Sigmoid colon (tissue), 7 donors: ENCODE data around the gene VPS29. TPM values are rescaled to one million over a fixed set of nuclear protein-coding genes. Genes with fewer than 3 reads are reported as not detected.

Experiments
- DNase-seq: peaks from one replicate; pipeline ENCODE4 v3.0.0-alpha.2; 2019
- H3K27ac ChIP-seq, 4 donors: fragments of 200-600 bp; sonication (generic); one replicate each; pipeline ENCODE4 v1.5.1; 2016 to 2019; ENCODE audit warnings: mild to moderate bottlenecking in 1 of 4
- H3K27me3 ChIP-seq, 3 donors: fragments of 200-600 bp; sonication (generic); one replicate each; pipeline ENCODE4 v1.5.1; 2019; ENCODE audit warnings: mild to moderate bottlenecking in 1 of 3
- H3K36me3 ChIP-seq, 4 donors: fragments of 200-600 bp; sonication (generic); one replicate each; pipeline ENCODE4 v1.5.1; 2016 to 2019
- H3K4me1 ChIP-seq, 4 donors: fragments of 200-600 bp; sonication (generic); one replicate each; pipeline ENCODE4 v1.5.1; 2017 to 2019
- H3K4me3 ChIP-seq, 4 donors: fragments of 200-600 bp; sonication (generic); one replicate each; pipeline ENCODE4 v1.5.1; 2017 to 2019; ENCODE audit warnings: mild to moderate bottlenecking in 2 of 4, moderate library complexity in 1 of 4
- H3K9me3 ChIP-seq, 4 donors: fragments of 200-600 bp in 3 of 4; sonication (generic) in 3 of 4; one replicate each; pipeline versions ENCODE4 v1.5.1 to v1.6.1; 2013 to 2019
- EP300 ChIP-seq, 4 donors: sonication (generic); formaldehyde crosslinking; IDR thresholded peaks; one replicate each; pipeline ENCODE4 v1.6.1; 2017; ENCODE audit warnings: antibody characterized with exemption in 4 of 4
- POLR2A ChIP-seq, 2 donors: fragments of 450-650 bp; IDR thresholded peaks; one replicate each; pipeline ENCODE4 v1.6.1; 2016; ENCODE audit warnings: antibody characterized with exemption in 2 of 2, mild to moderate bottlenecking in 2 of 2, moderate library complexity in 2 of 2
- POLR2AphosphoS5 ChIP-seq, 4 donors: sonication (generic); formaldehyde crosslinking; IDR thresholded peaks; one replicate each; pipeline ENCODE4 v1.6.1; 2017; ENCODE audit warnings: antibody characterized with exemption in 4 of 4
- WGBS, 2 donors: extraction: QIAGEN DNeasy Blood & Tissue Kit; methylation state at CpG; one replicate each; pipeline ENCODE4 v1.1.7; 2013; 5-methylcytosine and 5-hydroxymethylcytosine counted together
- intact Hi-C: fragments of 100-400 bp; cut with DNase I; formaldehyde crosslinking; loops from one replicate; pipeline ENCODE4 v1.15.1; 2023
- polyA plus RNA-seq, 3 donors: library from polyadenylated mRNA; stranded (reverse); fragments of 200-250 nt; gene quantifications; one replicate each; pipeline ENCODE4 v1.2.3, GENCODE V29; 2013
- total RNA-seq, 4 donors: library from RNA; depleted of rRNA; stranded (reverse); fragments of >200 nt; gene quantifications; one replicate each; pipeline ENCODE4 v1.1.0, GENCODE V29; 2016
- TF ChIP-seq, protein P1 (sequence below), 4 experiments: fragments of 450-650 bp in 3 of 4; fragments of 200-600 bp in 1 of 4; IDR thresholded peaks; one replicate each; pipeline ENCODE4 v1.5.1; 2016 to 2019; ENCODE audit warnings: antibody characterized with exemption in 4 of 4, mild to moderate bottlenecking in 3 of 4, moderate library complexity in 2 of 4
- donor health status: healthy with polysubstance abuse.
- donor health status: Bipolar disorder and iron deficiency.
- donor health status: healthy.

The VPS29 gene
- total and polyA plus RNA-seq, 7 donors: 120 to 281 (median 189) TPM

DNA sequence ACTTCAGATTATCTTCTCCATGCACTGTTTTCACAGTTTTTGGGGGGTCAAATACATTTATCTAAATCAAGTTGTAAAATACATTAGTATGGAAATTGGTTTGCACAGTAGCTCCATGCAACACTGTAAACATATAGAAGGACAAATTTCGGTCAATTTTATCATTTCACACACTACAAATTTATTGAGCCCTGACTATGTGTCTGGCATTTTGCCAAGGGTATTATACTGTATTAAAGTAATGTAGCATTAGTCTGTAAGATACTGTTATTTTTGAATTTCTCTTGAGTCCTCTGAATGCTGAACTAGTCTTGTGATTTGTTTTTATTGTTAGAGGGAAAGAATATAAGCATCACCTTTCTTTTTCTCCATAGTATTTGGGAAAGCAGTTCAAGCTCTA, 1.5 kb upstream of the VPS29 start:
- Histone ChIP-seq H3K27me3 (no peaks in the 10 kb centered on the region), H3K27ac (no peak overlapping the region), H3K4me3 (no peak overlapping the region), H3K9me3 (no peaks in the 10 kb centered on the region), H3K4me1 (peaks cover 0 to 35% (median 22%) of the 10 kb centered on the region in 4 donors), H3K36me3 (no peaks in the 10 kb centered on the region)
- DNase-seq: no peak
- 76 to 91% methylated on average over 1 of the region's 1 CpG for WGBS, 2 donors
- intact Hi-C loops: loop anchor here (5.0 to 10.0 kb wide), 3 partner anchors 51 to 381 kb away; partner anchors contain the start of genes ARPC3 and PPTC7
- TF ChIP-seq POLR2AphosphoS5 (IDR thresholded peaks at IDR 0.05) (no peak), POLR2A (IDR thresholded peaks at IDR 0.05) (no peak), EP300 (IDR thresholded peaks at IDR 0.05) (no peak)
- TF ChIP-seq, protein P1, sequence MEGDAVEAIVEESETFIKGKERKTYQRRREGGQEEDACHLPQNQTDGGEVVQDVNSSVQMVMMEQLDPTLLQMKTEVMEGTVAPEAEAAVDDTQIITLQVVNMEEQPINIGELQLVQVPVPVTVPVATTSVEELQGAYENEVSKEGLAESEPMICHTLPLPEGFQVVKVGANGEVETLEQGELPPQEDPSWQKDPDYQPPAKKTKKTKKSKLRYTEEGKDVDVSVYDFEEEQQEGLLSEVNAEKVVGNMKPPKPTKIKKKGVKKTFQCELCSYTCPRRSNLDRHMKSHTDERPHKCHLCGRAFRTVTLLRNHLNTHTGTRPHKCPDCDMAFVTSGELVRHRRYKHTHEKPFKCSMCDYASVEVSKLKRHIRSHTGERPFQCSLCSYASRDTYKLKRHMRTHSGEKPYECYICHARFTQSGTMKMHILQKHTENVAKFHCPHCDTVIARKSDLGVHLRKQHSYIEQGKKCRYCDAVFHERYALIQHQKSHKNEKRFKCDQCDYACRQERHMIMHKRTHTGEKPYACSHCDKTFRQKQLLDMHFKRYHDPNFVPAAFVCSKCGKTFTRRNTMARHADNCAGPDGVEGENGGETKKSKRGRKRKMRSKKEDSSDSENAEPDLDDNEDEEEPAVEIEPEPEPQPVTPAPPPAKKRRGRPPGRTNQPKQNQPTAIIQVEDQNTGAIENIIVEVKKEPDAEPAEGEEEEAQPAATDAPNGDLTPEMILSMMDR (IDR thresholded peaks at IDR 0.05): no peak

DNA sequence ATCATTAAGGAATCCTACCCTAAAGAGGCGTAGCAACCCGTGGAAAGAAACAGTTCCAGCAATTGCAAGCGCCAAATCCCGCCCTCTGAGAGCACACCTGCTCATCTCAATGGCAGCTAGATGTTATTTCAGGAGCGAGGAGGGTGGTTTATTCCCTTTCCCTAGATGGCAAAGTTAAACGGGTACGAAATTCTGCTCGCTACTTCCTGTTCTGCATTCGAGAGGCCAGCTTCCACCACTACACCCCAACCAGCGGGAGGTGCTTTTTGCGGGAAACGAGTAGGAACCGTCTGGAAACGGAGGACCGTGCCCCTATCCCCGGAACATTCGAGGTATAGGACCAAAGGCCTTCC, 536 bp downstream of the VPS29 start:
- peaks cover 0 to 43% (median 27%) of the 10 kb centered on the region in 4 donors for H3K4me1 ChIP-seq
- WGBS, 2 donors: 0% methylated on average over 17 of the region's 17 CpGs
- H3K27me3 ChIP-seq: no peaks in the 10 kb centered on the region
- peak overlapping the region; percentile 88 to 99 (median 98) for H3K4me3 ChIP-seq
- TF ChIP-seq, protein P1 (IDR thresholded peaks at IDR 0.05): no peak
- no peak for TF ChIP-seq POLR2A (IDR thresholded peaks at IDR 0.05)
- TF ChIP-seq POLR2AphosphoS5 (IDR thresholded peaks at IDR 0.05): no peak
- no peak for TF ChIP-seq EP300 (IDR thresholded peaks at IDR 0.05)
- intact Hi-C loops: loop anchor here (1.0 to 10.0 kb wide), 4 partner anchors 33 to 383 kb away; partner anchors contain the start of genes ARPC3, FAM216A, GPN3 and PPTC7
- peaks cover 0 to 2% (median 0%) of the 10 kb centered on the region in 4 donors for H3K36me3 ChIP-seq
- no peaks in the 10 kb centered on the region for H3K9me3 ChIP-seq
- peak overlapping the region; percentile 92 to 96 (median 96) for H3K27ac ChIP-seq
- DNase-seq: no peak

DNA sequence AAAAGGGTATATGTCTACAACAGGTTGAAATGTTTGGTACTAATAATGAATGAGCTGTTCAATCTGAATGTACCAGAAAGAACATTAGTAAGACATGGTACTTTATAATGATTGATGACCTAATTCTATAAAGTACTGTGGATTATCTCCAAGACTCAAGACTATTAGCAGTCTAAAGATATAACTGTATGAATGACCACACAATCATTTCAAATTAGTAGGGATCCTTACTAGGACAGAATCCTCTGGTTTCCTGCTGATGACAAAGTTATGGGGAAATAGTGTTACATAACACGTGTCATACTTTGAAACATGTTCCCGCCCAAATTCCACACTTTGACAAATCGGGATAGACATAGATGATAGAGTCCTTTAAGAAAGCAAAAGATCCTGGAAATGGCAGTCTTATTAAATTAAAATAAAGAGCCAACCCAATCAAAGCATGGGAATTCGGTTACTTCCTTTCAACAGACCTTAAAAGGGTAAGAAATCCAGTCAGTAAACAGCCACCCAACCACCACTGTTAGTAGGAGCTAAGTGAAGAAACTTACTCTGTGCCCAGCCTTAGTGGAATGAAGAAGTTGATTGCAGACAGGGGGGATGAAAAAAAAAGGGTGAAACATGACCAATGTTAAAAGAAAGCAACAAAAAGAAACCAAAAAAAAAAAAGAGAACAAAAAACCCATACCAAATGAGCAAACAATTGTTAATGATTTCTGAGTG, 2.8 kb downstream of the VPS29 start:
- TF ChIP-seq POLR2AphosphoS5 (IDR thresholded peaks at IDR 0.05) (no peak), EP300 (IDR thresholded peaks at IDR 0.05) (no peak), POLR2A (IDR thresholded peaks at IDR 0.05) (no peak)
- TF ChIP-seq, protein P1 (IDR thresholded peaks at IDR 0.05): no peak

DNA sequence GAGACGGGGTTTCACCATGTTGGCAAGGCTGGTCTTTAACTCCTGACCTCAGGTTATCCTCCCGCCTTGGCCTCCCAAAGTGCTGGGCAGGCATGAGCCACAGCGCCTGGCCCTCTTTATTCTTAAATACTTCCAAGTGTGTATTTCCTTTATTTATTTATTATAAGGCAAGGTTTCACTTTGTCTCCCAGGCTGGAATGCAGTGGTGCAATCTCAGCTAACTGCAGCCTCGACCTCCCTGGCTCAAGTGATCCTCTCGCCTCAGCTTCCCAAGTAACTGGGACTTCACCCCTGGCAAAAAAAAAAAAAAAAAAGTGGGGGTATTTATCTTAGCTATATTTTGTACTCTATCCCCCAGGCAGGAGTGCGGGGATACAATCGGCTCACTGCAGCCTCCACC, 26.5 kb downstream of the VPS29 start:
- Histone ChIP-seq H3K36me3 (peaks cover 0 to 6% (median 0%) of the 10 kb centered on the region in 4 donors), H3K4me3 (no peak overlapping the region), H3K27ac (no peak overlapping the region), H3K9me3 (no peaks in the 10 kb centered on the region), H3K4me1 (no peaks in the 10 kb centered on the region), H3K27me3 (no peaks in the 10 kb centered on the region)
- WGBS, 2 donors: 93 to 94% methylated on average over 7 of the region's 7 CpGs
- TF ChIP-seq POLR2AphosphoS5 (IDR thresholded peaks at IDR 0.05): no peak
- no peak for TF ChIP-seq POLR2A (IDR thresholded peaks at IDR 0.05)
- TF ChIP-seq, protein P1 (IDR thresholded peaks at IDR 0.05): no peak
- no peak for TF ChIP-seq EP300 (IDR thresholded peaks at IDR 0.05)
- DNase-seq: no peak
- intact Hi-C loops: no loop called here

More for the DNA sequence above, 2.8 kb downstream of the VPS29 start:
- Histone ChIP-seq H3K4me3 (no peak overlapping the region), H3K36me3 (peaks cover 14 to 24% (median 16%) of the 10 kb centered on the region in 4 donors), H3K4me1 (peaks cover 0 to 43% (median 27%) of the 10 kb centered on the region in 4 donors), H3K27me3 (no peaks in the 10 kb centered on the region), H3K27ac (peak overlapping the region in 3 of 4 donors; percentile 19 to 52 (median 45)), H3K9me3 (no peaks in the 10 kb centered on the region)
- WGBS, 2 donors: 62 to 71% methylated on average over 4 of the region's 4 CpGs
- intact Hi-C loops: no loop called here
- no peak for DNase-seq
